HUES64 (cell line): ENCODE data around the gene IL17D.

Source experiments
- H3K27ac ChIP-seq: 2 replicates; pipeline ENCODE4 v1.7.0; 2013; ENCODE audit warnings: low read depth, low read length, inconsistent platforms
- H3K27me3 ChIP-seq: 2 replicates; pipeline ENCODE4 v1.6.1; 2013; ENCODE audit warnings: mild to moderate bottlenecking, low read length; ENCODE audit not compliant: insufficient read depth
- H3K36me3 ChIP-seq: 2 replicates; pipeline ENCODE4 v1.6.1; 2013; ENCODE audit warnings: mild to moderate bottlenecking, low read length; ENCODE audit not compliant: insufficient read depth
- H3K4me1 ChIP-seq: 2 replicates; pipeline ENCODE4 v1.6.1; 2013; ENCODE audit warnings: mild to moderate bottlenecking, low read length, moderate library complexity; ENCODE audit not compliant: insufficient read depth
- H3K4me3 ChIP-seq: 2 replicates; pipeline ENCODE4 v1.5.1; 2013; ENCODE audit warnings: mild to moderate bottlenecking, low read length, moderate library complexity
- H3K9ac ChIP-seq: 2 replicates; pipeline ENCODE4 v1.6.1; 2013; ENCODE audit warnings: mild to moderate bottlenecking, low read depth, low read length
- H3K9me3 ChIP-seq: 2 replicates; pipeline ENCODE4 v1.6.1; 2013; ENCODE audit warnings: low read depth, low read length; ENCODE audit not compliant: insufficient read depth
- WGBS: fragments of 150-250, 120-280 bp; methylation state at CpG from one replicate; pipeline ENCODE4 v1.1.7; 2013; ENCODE audit warnings: missing lambda C conversion rate; 5-methylcytosine and 5-hydroxymethylcytosine counted together

The IL17D gene

GRCh38 chr13:20691616-20692015 is 11.9 kb upstream of the IL17D start:
- no peak overlapping the region for H3K27ac ChIP-seq
- no peaks in the 10 kb centered on the region for H3K9me3 ChIP-seq
- WGBS: 68% methylated on average over 4 of the region's 4 CpGs
- H3K36me3 ChIP-seq: no peaks in the 10 kb centered on the region
- no peaks in the 10 kb centered on the region for H3K27me3 ChIP-seq
- no peak overlapping the region for H3K9ac ChIP-seq
- H3K4me1 ChIP-seq: peaks cover 11% of the 10 kb centered on the region
- H3K4me3 ChIP-seq: no peak overlapping the region

- Histone ChIP-seq H3K9ac (no peak overlapping the region), H3K4me3 (no peak overlapping the region), H3K9me3 (no peaks in the 10 kb centered on the region), H3K4me1 (no peaks in the 10 kb centered on the region), H3K36me3 (no peaks in the 10 kb centered on the region), H3K27ac (no peak overlapping the region), H3K27me3 (peaks cover 15% of the 10 kb centered on the region)
- WGBS: 83% methylated on average over 4 of the region's 4 CpGs
Observed at GRCh38 chr13:20696073-20696472, 7.4 kb upstream of the IL17D start.

GRCh38 chr13:20699715-20700114 is 3.8 kb upstream of the IL17D start:
- H3K27ac ChIP-seq: no peak overlapping the region
- WGBS: 82% methylated on average over 8 of the region's 9 CpGs
- peaks cover 42% of the 10 kb centered on the region for H3K27me3 ChIP-seq
- no peak overlapping the region for H3K9ac ChIP-seq
- H3K36me3 ChIP-seq: no peaks in the 10 kb centered on the region
- H3K4me1 ChIP-seq: 0 out of 2 replicates have a peak, but pooled peaks cover 6% of the 10 kb centered on the region
- no peaks in the 10 kb centered on the region for H3K9me3 ChIP-seq
- H3K4me3 ChIP-seq: no peak overlapping the region

GRCh38 chr13:20700288-20700687 is 3.2 kb upstream of the IL17D start:
- Histone ChIP-seq H3K27ac (no peak overlapping the region), H3K9me3 (no peaks in the 10 kb centered on the region), H3K4me3 (no peak overlapping the region), H3K27me3 (peaks cover 46% of the 10 kb centered on the region), H3K4me1 (0 out of 2 replicates have a peak, but pooled peaks cover 6% of the 10 kb centered on the region), H3K36me3 (no peaks in the 10 kb centered on the region), H3K9ac (no peak overlapping the region)
- 91% methylated on average over 6 of the region's 6 CpGs for WGBS

- Histone ChIP-seq H3K27ac (no peak overlapping the region), H3K9me3 (no peaks in the 10 kb centered on the region), H3K4me1 (0 out of 2 replicates have a peak, but pooled peaks cover 6% of the 10 kb centered on the region), H3K36me3 (no peaks in the 10 kb centered on the region), H3K4me3 (no peak overlapping the region), H3K9ac (no peak overlapping the region), H3K27me3 (peaks cover 47% of the 10 kb centered on the region)
- 95% methylated on average over 3 of the region's 3 CpGs for WGBS
Observed at GRCh38 chr13:20701461-20701860, 2.0 kb upstream of the IL17D start.

- no peaks in the 10 kb centered on the region for H3K9me3 ChIP-seq
- no peaks in the 10 kb centered on the region for H3K36me3 ChIP-seq
- peak overlapping the region; percentile 75 for H3K4me3 ChIP-seq
- WGBS: 54% methylated on average over 9 of the region's 9 CpGs
- H3K4me1 ChIP-seq: 0 out of 2 replicates have a peak, but pooled peaks cover 6% of the 10 kb centered on the region
- peaks cover 47% of the 10 kb centered on the region for H3K27me3 ChIP-seq
- H3K9ac ChIP-seq: no peak overlapping the region
- H3K27ac ChIP-seq: no peak overlapping the region
Observed at GRCh38 chr13:20702530-20702914, 977 bp upstream of the IL17D start.

- H3K9me3 ChIP-seq: no peaks in the 10 kb centered on the region
- no peak overlapping the region for H3K27ac ChIP-seq
- H3K4me1 ChIP-seq: 0 out of 2 replicates have a peak, but pooled peaks cover 6% of the 10 kb centered on the region
- peaks cover 47% of the 10 kb centered on the region for H3K27me3 ChIP-seq
- WGBS: 1% methylated on average over 84 of the region's 98 CpGs
- peak overlapping the region; percentile 62 for H3K4me3 ChIP-seq
- H3K36me3 ChIP-seq: no peaks in the 10 kb centered on the region
- H3K9ac ChIP-seq: peak overlapping the region; percentile 54; the same call in 1 of the 2 replicates
Observed at GRCh38 chr13:20703780-20704458, 420 bp downstream of the IL17D start.

GRCh38 chr13:20704459-20705069 is 1.1 kb downstream of the IL17D start:
- H3K36me3 ChIP-seq: no peaks in the 10 kb centered on the region
- H3K4me1 ChIP-seq: 0 out of 2 replicates have a peak, but pooled peaks cover 6% of the 10 kb centered on the region
- H3K27ac ChIP-seq: no peak overlapping the region
- WGBS: 46% methylated on average over 11 of the region's 20 CpGs
- H3K9me3 ChIP-seq: no peaks in the 10 kb centered on the region
- H3K27me3 ChIP-seq: peaks cover 45% of the 10 kb centered on the region
- no peak overlapping the region for H3K9ac ChIP-seq
- H3K4me3 ChIP-seq: peak overlapping the region; percentile 51

GRCh38 chr13:20706661-20707060 is 3.2 kb downstream of the IL17D start:
- no peak overlapping the region for H3K27ac ChIP-seq

GRCh38 chr13:20708216-20708615 is 4.7 kb downstream of the IL17D start:
- Histone ChIP-seq H3K36me3 (no peaks in the 10 kb centered on the region), H3K27ac (no peak overlapping the region), H3K4me3 (no peak overlapping the region), H3K4me1 (peaks cover 5% of the 10 kb centered on the region), H3K9ac (no peak overlapping the region), H3K9me3 (no peaks in the 10 kb centered on the region), H3K27me3 (peaks cover 15% of the 10 kb centered on the region)
- 64% methylated on average over 2 of the region's 2 CpGs for WGBS

More at GRCh38 chr13:20706661-20707060, 3.2 kb downstream of the IL17D start:
- Histone ChIP-seq H3K27me3 (peaks cover 26% of the 10 kb centered on the region), H3K4me3 (no peak overlapping the region), H3K36me3 (no peaks in the 10 kb centered on the region), H3K9me3 (no peaks in the 10 kb centered on the region), H3K4me1 (0 out of 2 replicates have a peak, but pooled peaks cover 6% of the 10 kb centered on the region), H3K9ac (no peak overlapping the region)
- 88% methylated on average over 5 of the region's 5 CpGs for WGBS

- no peak overlapping the region for H3K4me3 ChIP-seq
- peaks cover 13% of the 10 kb centered on the region for H3K4me1 ChIP-seq
- H3K9ac ChIP-seq: no peak overlapping the region
- no peaks in the 10 kb centered on the region for H3K9me3 ChIP-seq
- 95% methylated on average over 8 of the region's 8 CpGs for WGBS
- peaks cover 15% of the 10 kb centered on the region for H3K27me3 ChIP-seq
- H3K36me3 ChIP-seq: no peaks in the 10 kb centered on the region
- no peak overlapping the region for H3K27ac ChIP-seq
Observed at GRCh38 chr13:20709369-20709768, 5.9 kb downstream of the IL17D start.
